Lung (tissue), 12 donors: ENCODE results near the gene CST7. TPM values are rescaled to one million over a fixed set of nuclear protein-coding genes. Genes with fewer than 3 reads are reported as not detected.

Experiments used
- ATAC-seq: fragments of 200-7000 bp; cut with Tn5 transposase; one replicate; pipeline ENCODE4 v1.9.1; 2020; ENCODE audit warnings: moderate number of reproducible peaks; ENCODE audit not compliant: insufficient read depth, low FRiP score
- DNase-seq, 3 donors: peaks; one replicate each; pipeline ENCODE4 v3.0.0-alpha.2; 2013 to 2017
- H3K27ac ChIP-seq, 2 donors: one replicate each; pipeline ENCODE4 v1.5.1; 2013; ENCODE audit warnings: mild to moderate bottlenecking in 2 of 2, moderate library complexity in 2 of 2, control low read depth in 1 of 2, inconsistent platforms in 1 of 2, low read depth in 1 of 2, low read length in 1 of 2
- H3K27me3 ChIP-seq, 3 donors: one replicate each; pipeline ENCODE4 v1.5.1; 2013; ENCODE audit warnings: low read length in 2 of 3; ENCODE audit not compliant: control insufficient read depth in 3 of 3, insufficient read depth in 3 of 3
- H3K36me3 ChIP-seq, 4 donors: one replicate each; pipeline ENCODE4 v1.5.1; 2013; ENCODE audit warnings: low read length in 4 of 4, mild to moderate bottlenecking in 1 of 4, moderate library complexity in 1 of 4; ENCODE audit not compliant: control insufficient read depth in 4 of 4, insufficient read depth in 4 of 4
- H3K4me1 ChIP-seq, 5 donors: one replicate each; pipeline ENCODE4 v1.5.1; 2013; ENCODE audit warnings: low read length in 5 of 5, mild to moderate bottlenecking in 2 of 5, moderate library complexity in 1 of 5; ENCODE audit not compliant: control insufficient read depth in 5 of 5, insufficient read depth in 5 of 5
- H3K4me3 ChIP-seq: one replicate; pipeline ENCODE4 v1.5.1; 2013; ENCODE audit warnings: mild to moderate bottlenecking, control low read depth, moderate library complexity
- H3K9ac ChIP-seq, 2 donors: one replicate each; pipeline ENCODE4 v1.5.1; 2013; ENCODE audit warnings: low read length in 2 of 2, control low read depth in 1 of 2; ENCODE audit not compliant: insufficient read depth in 1 of 2
- H3K9me3 ChIP-seq, 4 donors: one replicate each; pipeline ENCODE4 v1.5.1; 2013; ENCODE audit warnings: low read length in 3 of 4, mild to moderate bottlenecking in 1 of 4, moderate library complexity in 1 of 4; ENCODE audit not compliant: control insufficient read depth in 4 of 4, insufficient read depth in 3 of 4
- CTCF ChIP-seq: IDR thresholded peaks from 2 replicates; pipeline ENCODE4 v1.5.1; 2012; ENCODE audit warnings: mild to moderate bottlenecking; ENCODE audit errors: control extremely low read depth, extremely low read depth
- WGBS, 2 donors: extraction: QIAGEN DNeasy Blood & Tissue Kit; methylation state at CpG; one replicate each; pipeline ENCODE4 v1.1.7; 2013; 5-methylcytosine and 5-hydroxymethylcytosine counted together
- polyA plus RNA-seq, 2 donors: library from polyadenylated mRNA; stranded (reverse); fragments of 200-250 nt; gene quantifications; one replicate each; pipeline ENCODE4 v1.2.1, GENCODE V29; 2013
- total RNA-seq, 2 donors: library from RNA; depleted of rRNA in 1 of 2; stranded (reverse); fragments of >200 nt in 1 of 2; gene quantifications; one replicate each; pipeline ENCODE4 v1.2.1, GENCODE V29; 2014 to 2021
- donor health status: control.
- donor health status: control.
- donor health status: Bipolar disorder and iron deficiency.
- donor health status: healthy.
- donor health status: DM: yes; HTN: yes; CAD: no.

Gene CST7
- total and polyA plus RNA-seq, 4 donors, result 4.7 to 119 (median 8.4) TPM

GRCh38 chr20:24951536-24952083 is 2.5 kb downstream of the CST7 start:
- 27 to 47% methylated on average over 11 of the region's 11 CpGs for WGBS, 2 donors
- DNase-seq (peak in 1 of 3 donors; percentile 11), ATAC-seq (no peak)
- Histone ChIP-seq H3K27me3 (no peaks in the 10 kb centered on the region), H3K9me3 (no peaks in the 10 kb centered on the region), H3K27ac (no peak overlapping the region), H3K4me3 (no peak overlapping the region), H3K4me1 (no peaks in the 10 kb centered on the region), H3K36me3 (peaks cover 0 to 16% (median 0%) of the 10 kb centered on the region in 4 donors), H3K9ac (no peak overlapping the region)
- TF ChIP-seq CTCF, result no peak

GRCh38 chr20:24952376-24953208 is 3.5 kb downstream of the CST7 start:
- peak in 1 of 3 donors; percentile 6 for DNase-seq

GRCh38 chr20:24953209-24953575 is 4.1 kb downstream of the CST7 start:
- no peaks in the 10 kb centered on the region for H3K9me3 ChIP-seq
- no peaks in the 10 kb centered on the region for H3K27me3 ChIP-seq
- 54 to 67% methylated on average over 8 of the region's 8 CpGs for WGBS, 2 donors
- no peak overlapping the region for H3K9ac ChIP-seq
- H3K27ac ChIP-seq, result no peak overlapping the region
- no peak for ATAC-seq
- H3K4me1 ChIP-seq, result no peaks in the 10 kb centered on the region
- peaks cover 0 to 23% (median 2%) of the 10 kb centered on the region in 4 donors for H3K36me3 ChIP-seq
- H3K4me3 ChIP-seq, result no peak overlapping the region
- TF ChIP-seq CTCF, result no peak
- DNase-seq, result no peak

More at GRCh38 chr20:24952376-24953208, 3.5 kb downstream of the CST7 start:
- no peak overlapping the region for H3K27ac ChIP-seq
- no peaks in the 10 kb centered on the region for H3K9me3 ChIP-seq
- H3K4me3 ChIP-seq, result no peak overlapping the region
- WGBS, 2 donors, result 64 to 79% methylated on average over 12 of the region's 12 CpGs
- no peak for ATAC-seq
- no peak for TF ChIP-seq CTCF
- no peaks in the 10 kb centered on the region for H3K27me3 ChIP-seq
- H3K36me3 ChIP-seq, result peaks cover 0 to 20% (median 2%) of the 10 kb centered on the region in 4 donors
- no peak overlapping the region for H3K9ac ChIP-seq
- no peaks in the 10 kb centered on the region for H3K4me1 ChIP-seq
